ENCODE measurements around the gene SETDB2.

SETDB2 gene

GRCh38 chr13:49443704-49444523, at the start of gene SETDB2, which contains the start of gene CAB39L:
Gene SETDB2, plus strand, starts transcription at chr13:49444274. Its CDS starts 7,620 bp downstream, at chr13:49451894.
Gene CAB39L, minus strand, starts transcription at chr13:49444064. Its CDS starts 61,154 bp downstream, at chr13:49382910.
- DNase-seq (ENCODE audit: low read depth in 1 of 2, low spot score in 1 of 2), result peak; percentile 98

GRCh38 chr13:49395451-49395865, 48.6 kb upstream of the SETDB2 start:
- no peak for DNase-seq (ENCODE audit: low read depth in 1 of 2, low spot score in 1 of 2)

- DNase-seq (ENCODE audit: low read depth in 1 of 2, low spot score in 1 of 2), result no peak
These were observed 48.1 kb upstream of the SETDB2 start for GRCh38 chr13:49395878-49396380.

- DNase-seq (ENCODE audit: low read depth in 1 of 2, low spot score in 1 of 2), result no peak
These were observed 44.1 kb upstream of the SETDB2 start for GRCh38 chr13:49399801-49400472.

- DNase-seq (ENCODE audit: low read depth in 1 of 2, low spot score in 1 of 2), result no peak
These were observed 43.1 kb upstream of the SETDB2 start for GRCh38 chr13:49400755-49401659.

- DNase-seq (ENCODE audit: low read depth in 1 of 2, low spot score in 1 of 2), result no peak
These were observed 39.9 kb upstream of the SETDB2 start for GRCh38 chr13:49403996-49404702.

GRCh38 chr13:49404703-49405020, 39.4 kb upstream of the SETDB2 start:
- no peak for DNase-seq (ENCODE audit: low read depth in 1 of 2, low spot score in 1 of 2)

GRCh38 chr13:49407068-49407467, 37.0 kb upstream of the SETDB2 start:
- DNase-seq (ENCODE audit: low read depth in 1 of 2, low spot score in 1 of 2), result no peak

GRCh38 chr13:49407936-49408335, 36.1 kb upstream of the SETDB2 start:
- no peak for DNase-seq (ENCODE audit: low read depth in 1 of 2, low spot score in 1 of 2)

GRCh38 chr13:49409008-49409407, 35.1 kb upstream of the SETDB2 start:
- no peak for DNase-seq (ENCODE audit: low read depth in 1 of 2, low spot score in 1 of 2)

GRCh38 chr13:49410006-49410405, 34.1 kb upstream of the SETDB2 start:
- no peak for DNase-seq (ENCODE audit: low read depth in 1 of 2, low spot score in 1 of 2)

- no peak for DNase-seq (ENCODE audit: low read depth in 1 of 2, low spot score in 1 of 2)
These were observed 33.6 kb upstream of the SETDB2 start for GRCh38 chr13:49410477-49410876.

GRCh38 chr13:49411353-49411752, 32.7 kb upstream of the SETDB2 start:
- DNase-seq (ENCODE audit: low read depth in 1 of 2, low spot score in 1 of 2), result no peak

GRCh38 chr13:49412749-49413148, 31.3 kb upstream of the SETDB2 start:
- DNase-seq (ENCODE audit: low read depth in 1 of 2, low spot score in 1 of 2), result no peak

GRCh38 chr13:49417161-49417560, 26.9 kb upstream of the SETDB2 start:
- DNase-seq (ENCODE audit: low read depth in 1 of 2, low spot score in 1 of 2), result no peak

GRCh38 chr13:49418206-49418605, 25.9 kb upstream of the SETDB2 start:
- no peak for DNase-seq (ENCODE audit: low read depth in 1 of 2, low spot score in 1 of 2)

- DNase-seq (ENCODE audit: low read depth in 1 of 2, low spot score in 1 of 2), result no peak
These were observed 24.8 kb upstream of the SETDB2 start for GRCh38 chr13:49419276-49419675.

- no peak for DNase-seq (ENCODE audit: low read depth in 1 of 2, low spot score in 1 of 2)
These were observed 22.7 kb upstream of the SETDB2 start for GRCh38 chr13:49421391-49421790.

- DNase-seq (ENCODE audit: low read depth in 1 of 2, low spot score in 1 of 2), result no peak
These were observed 20.0 kb upstream of the SETDB2 start for GRCh38 chr13:49424011-49424560.

GRCh38 chr13:49428041-49428763, 15.9 kb upstream of the SETDB2 start:
- DNase-seq (ENCODE audit: low read depth in 1 of 2, low spot score in 1 of 2), result no peak
